ENCODE data around the gene KCTD21.

KCTD21 gene

DNA sequence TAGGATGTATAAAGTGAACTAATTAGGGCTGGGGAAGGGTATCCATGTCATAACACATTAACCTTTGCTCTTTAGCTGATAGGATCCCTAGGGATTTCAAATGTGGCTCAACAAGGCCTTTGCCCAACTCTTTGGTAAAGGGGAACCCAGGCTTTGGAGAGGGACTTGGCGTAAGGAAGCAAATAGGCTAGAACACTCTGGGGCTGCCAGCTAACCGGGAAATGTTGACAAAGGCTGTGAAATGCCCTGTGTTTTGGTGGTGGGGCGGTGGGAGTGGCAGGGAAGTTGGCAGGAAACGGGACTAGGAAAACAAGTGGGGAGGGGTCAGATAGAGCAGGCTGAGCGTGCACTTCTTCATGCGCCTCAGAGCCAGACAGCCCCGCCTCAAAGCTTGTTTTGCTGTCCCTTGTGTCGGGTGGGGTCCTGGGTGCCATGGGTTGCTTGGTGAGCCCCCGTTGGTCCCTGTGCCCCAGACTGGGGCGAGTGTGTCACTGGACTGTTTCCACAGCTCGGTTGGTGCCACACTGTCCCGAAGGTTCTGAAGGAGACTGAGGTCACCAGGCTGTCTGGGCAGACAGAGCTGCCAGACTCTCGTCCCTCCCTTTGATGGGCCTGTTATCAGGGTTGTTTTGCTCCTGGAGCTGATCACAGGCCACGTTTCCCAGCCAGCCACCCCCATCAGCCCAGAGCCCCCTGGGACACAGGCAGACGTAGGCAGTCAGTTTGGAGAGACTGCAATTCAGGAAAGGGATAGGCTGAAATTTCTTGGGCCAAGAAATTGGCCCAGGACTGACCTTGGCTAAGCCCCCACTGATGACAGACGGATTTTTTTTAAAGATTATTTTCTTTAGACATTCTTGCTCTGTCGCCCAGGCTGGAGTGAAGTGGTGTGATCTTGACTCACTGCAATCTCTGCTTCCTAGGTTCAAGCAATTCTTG, 19.6 kb downstream of the KCTD21 start:
- Histone ChIP-seq H3K9me3 (ENCODE audit: insufficient read depth, low read depth, low read length) (no peaks in the 10 kb centered on the region), H3K4me3 (ENCODE audit: low read length) (no peak overlapping the region), H3K4me1 (ENCODE audit: insufficient read depth, low read length) (no peaks in the 10 kb centered on the region), H3K9ac (ENCODE audit: low read depth, low read length) (no peak overlapping the region), H3K36me3 (ENCODE audit: insufficient read depth, low read length) (no peaks in the 10 kb centered on the region), H3K27me3 (ENCODE audit: insufficient read depth, low read length) (no peaks in the 10 kb centered on the region), H3K27ac (ENCODE audit: low read depth, low read length) (no peak overlapping the region)
- 83% methylated on average over 17 of the region's 17 CpGs for WGBS

DNA sequence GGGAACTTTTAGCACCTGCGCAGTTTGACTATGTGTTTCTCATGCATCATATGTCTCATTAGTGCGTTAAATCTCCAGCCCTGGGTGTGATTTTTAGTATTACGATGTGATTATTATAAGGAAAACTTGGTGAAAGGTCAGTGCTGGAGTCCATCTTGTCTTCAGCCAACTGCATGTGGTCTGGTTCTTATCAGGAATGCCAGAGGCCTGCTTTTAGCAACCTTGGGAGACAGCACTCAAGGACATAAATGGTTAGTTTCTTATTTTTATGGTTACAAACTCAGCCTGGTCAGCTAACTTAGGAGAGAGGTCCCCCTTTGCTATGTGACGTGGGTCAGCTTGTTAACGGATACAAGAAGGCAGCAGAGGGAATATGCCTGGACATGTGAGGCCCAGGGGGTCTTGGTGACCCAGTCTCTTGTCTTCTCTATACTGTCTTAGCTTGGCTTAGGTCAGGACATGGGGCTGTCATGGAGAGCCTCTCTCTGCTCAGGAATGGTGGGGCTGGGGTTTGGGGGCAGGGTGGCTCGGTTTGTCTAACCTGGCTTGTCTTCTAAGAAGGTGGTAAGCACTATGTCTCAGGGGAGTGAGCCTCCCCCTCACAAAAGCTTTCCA, 21.5 kb downstream of the KCTD21 start:
- Histone ChIP-seq H3K27ac (ENCODE audit: low read depth, low read length) (no peak overlapping the region), H3K9me3 (ENCODE audit: insufficient read depth, low read depth, low read length) (no peaks in the 10 kb centered on the region), H3K4me3 (ENCODE audit: low read length) (no peak overlapping the region), H3K27me3 (ENCODE audit: insufficient read depth, low read length) (no peaks in the 10 kb centered on the region), H3K4me1 (ENCODE audit: insufficient read depth, low read length) (no peaks in the 10 kb centered on the region), H3K36me3 (ENCODE audit: insufficient read depth, low read length) (no peaks in the 10 kb centered on the region), H3K9ac (ENCODE audit: low read depth, low read length) (no peak overlapping the region)
- 88% methylated on average over 6 of the region's 6 CpGs for WGBS

- no peaks in the 10 kb centered on the region for H3K36me3 ChIP-seq (ENCODE audit: insufficient read depth, low read length)
- H3K9me3 ChIP-seq (ENCODE audit: insufficient read depth, low read depth, low read length): no peaks in the 10 kb centered on the region
- H3K4me3 ChIP-seq (ENCODE audit: low read length): no peak overlapping the region
- no peak overlapping the region for H3K9ac ChIP-seq (ENCODE audit: low read depth, low read length)
- H3K27me3 ChIP-seq (ENCODE audit: insufficient read depth, low read length): no peaks in the 10 kb centered on the region
- 92% methylated on average over 1 of the region's 2 CpGs for WGBS
- H3K4me1 ChIP-seq (ENCODE audit: insufficient read depth, low read length): no peaks in the 10 kb centered on the region
- no peak overlapping the region for H3K27ac ChIP-seq (ENCODE audit: low read depth, low read length)
These were observed 24.0 kb downstream of the KCTD21 start for GRCh38 chr11:78164471-78164870.

DNA sequence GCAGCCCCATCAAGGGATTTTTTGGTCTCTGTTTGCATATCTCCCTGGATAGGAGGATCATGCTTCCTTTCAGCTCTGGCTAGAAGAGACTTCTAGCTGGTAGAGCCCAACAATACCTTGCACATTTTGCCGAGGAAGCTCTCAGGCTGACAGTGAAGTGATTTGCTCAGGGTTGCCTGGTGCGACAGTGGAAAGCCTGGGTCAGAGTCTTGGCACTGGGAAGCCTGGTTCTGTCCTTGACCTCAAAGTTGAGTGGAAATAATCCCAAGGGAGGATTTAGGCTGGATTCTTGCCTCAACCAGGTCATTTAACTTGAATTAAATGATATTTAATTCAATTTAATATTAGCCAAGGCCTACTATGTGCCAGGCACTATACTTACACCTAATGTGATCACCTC, 24.6 kb downstream of the KCTD21 start:
- no peaks in the 10 kb centered on the region for H3K36me3 ChIP-seq (ENCODE audit: insufficient read depth, low read length)
- no peak overlapping the region for H3K27ac ChIP-seq (ENCODE audit: low read depth, low read length)
- WGBS: 92% methylated on average over 2 of the region's 2 CpGs
- H3K9ac ChIP-seq (ENCODE audit: low read depth, low read length): no peak overlapping the region
- H3K4me3 ChIP-seq (ENCODE audit: low read length): no peak overlapping the region
- no peaks in the 10 kb centered on the region for H3K4me1 ChIP-seq (ENCODE audit: insufficient read depth, low read length)
- H3K27me3 ChIP-seq (ENCODE audit: insufficient read depth, low read length): no peaks in the 10 kb centered on the region
- H3K9me3 ChIP-seq (ENCODE audit: insufficient read depth, low read depth, low read length): no peaks in the 10 kb centered on the region

GRCh38 chr11:78161962-78162371, 26.5 kb downstream of the KCTD21 start:
- no peak overlapping the region for H3K27ac ChIP-seq (ENCODE audit: low read depth, low read length)
- no peaks in the 10 kb centered on the region for H3K27me3 ChIP-seq (ENCODE audit: insufficient read depth, low read length)
- 92% methylated on average over 4 of the region's 5 CpGs for WGBS
- no peaks in the 10 kb centered on the region for H3K4me1 ChIP-seq (ENCODE audit: insufficient read depth, low read length)
- H3K36me3 ChIP-seq (ENCODE audit: insufficient read depth, low read length): no peaks in the 10 kb centered on the region
- no peak overlapping the region for H3K4me3 ChIP-seq (ENCODE audit: low read length)
- no peaks in the 10 kb centered on the region for H3K9me3 ChIP-seq (ENCODE audit: insufficient read depth, low read depth, low read length)
- no peak overlapping the region for H3K9ac ChIP-seq (ENCODE audit: low read depth, low read length)

- Histone ChIP-seq H3K9me3 (ENCODE audit: insufficient read depth, low read depth, low read length) (no peaks in the 10 kb centered on the region), H3K27me3 (ENCODE audit: insufficient read depth, low read length) (no peaks in the 10 kb centered on the region), H3K4me3 (ENCODE audit: low read length) (no peak overlapping the region), H3K4me1 (ENCODE audit: insufficient read depth, low read length) (no peaks in the 10 kb centered on the region; the same call in 1 of the 2 replicates), H3K36me3 (ENCODE audit: insufficient read depth, low read length) (no peaks in the 10 kb centered on the region), H3K9ac (ENCODE audit: low read depth, low read length) (no peak overlapping the region), H3K27ac (ENCODE audit: low read depth, low read length) (no peak overlapping the region)
- WGBS: 97% methylated on average over 2 of the region's 2 CpGs
These were observed 27.1 kb downstream of the KCTD21 start for GRCh38 chr11:78161346-78161745.

GRCh38 chr11:78160557-78160956, 27.9 kb downstream of the KCTD21 start:
- Histone ChIP-seq H3K27me3 (ENCODE audit: insufficient read depth, low read length) (no peaks in the 10 kb centered on the region), H3K36me3 (ENCODE audit: insufficient read depth, low read length) (no peaks in the 10 kb centered on the region), H3K4me1 (ENCODE audit: insufficient read depth, low read length) (no peaks in the 10 kb centered on the region; the same call in 1 of the 2 replicates), H3K4me3 (ENCODE audit: low read length) (no peak overlapping the region), H3K27ac (ENCODE audit: low read depth, low read length) (no peak overlapping the region), H3K9ac (ENCODE audit: low read depth, low read length) (no peak overlapping the region), H3K9me3 (ENCODE audit: insufficient read depth, low read depth, low read length) (no peaks in the 10 kb centered on the region)
- WGBS: 87% methylated on average over 1 of the region's 1 CpG

- Histone ChIP-seq H3K36me3 (ENCODE audit: insufficient read depth, low read length) (no peaks in the 10 kb centered on the region), H3K4me3 (ENCODE audit: low read length) (no peak overlapping the region), H3K4me1 (ENCODE audit: insufficient read depth, low read length) (no peaks in the 10 kb centered on the region; the same call in 1 of the 2 replicates), H3K9me3 (ENCODE audit: insufficient read depth, low read depth, low read length) (no peaks in the 10 kb centered on the region), H3K9ac (ENCODE audit: low read depth, low read length) (no peak overlapping the region), H3K27ac (ENCODE audit: low read depth, low read length) (no peak overlapping the region), H3K27me3 (ENCODE audit: insufficient read depth, low read length) (no peaks in the 10 kb centered on the region)
- WGBS: 82% methylated on average over 4 of the region's 6 CpGs
These were observed 29.3 kb downstream of the KCTD21 start for GRCh38 chr11:78158987-78159652.

DNA sequence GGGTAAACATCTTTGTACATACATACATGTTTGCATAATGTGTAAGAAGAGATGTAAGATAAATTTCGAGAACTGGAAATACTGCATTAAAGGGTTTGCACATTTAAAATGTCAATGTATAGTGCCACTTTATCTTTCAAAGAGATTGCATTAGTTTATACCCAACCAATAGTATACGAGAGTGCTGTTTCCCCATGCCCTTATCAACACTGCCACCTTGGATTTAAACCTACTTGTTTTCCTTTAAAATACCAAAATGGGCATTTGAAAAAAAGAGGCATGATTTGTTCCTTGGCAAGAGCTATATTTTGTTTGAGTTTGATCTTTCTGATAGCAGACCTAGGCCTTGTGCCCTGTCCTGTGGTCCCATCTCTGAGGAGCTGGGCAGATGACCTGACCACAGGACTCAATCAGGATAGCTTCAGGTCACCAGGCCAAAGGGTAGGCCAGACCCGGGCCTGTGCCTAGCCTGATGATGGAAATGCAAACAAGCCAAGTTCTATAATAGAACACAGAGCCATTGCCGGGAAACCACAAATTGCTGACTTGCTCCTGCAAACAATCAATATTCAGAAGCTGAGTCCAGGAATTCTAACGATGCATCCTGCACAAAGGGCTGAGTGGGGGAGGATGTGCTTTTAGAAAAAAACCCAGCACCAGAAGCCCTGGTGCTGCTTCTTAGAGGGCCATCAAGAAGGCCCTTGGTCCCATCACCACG, 32.1 kb downstream of the KCTD21 start:
- Histone ChIP-seq H3K27ac (ENCODE audit: low read depth, low read length) (no peak overlapping the region), H3K9me3 (ENCODE audit: insufficient read depth, low read depth, low read length) (no peaks in the 10 kb centered on the region), H3K36me3 (ENCODE audit: insufficient read depth, low read length) (peaks cover 4% of the 10 kb centered on the region; the same call in 1 of the 2 replicates), H3K27me3 (ENCODE audit: insufficient read depth, low read length) (no peaks in the 10 kb centered on the region), H3K9ac (ENCODE audit: low read depth, low read length) (no peak overlapping the region), H3K4me1 (ENCODE audit: insufficient read depth, low read length) (no peaks in the 10 kb centered on the region; the same call in 1 of the 2 replicates), H3K4me3 (ENCODE audit: low read length) (no peak overlapping the region)
- 92% methylated on average over 5 of the region's 6 CpGs for WGBS

DNA sequence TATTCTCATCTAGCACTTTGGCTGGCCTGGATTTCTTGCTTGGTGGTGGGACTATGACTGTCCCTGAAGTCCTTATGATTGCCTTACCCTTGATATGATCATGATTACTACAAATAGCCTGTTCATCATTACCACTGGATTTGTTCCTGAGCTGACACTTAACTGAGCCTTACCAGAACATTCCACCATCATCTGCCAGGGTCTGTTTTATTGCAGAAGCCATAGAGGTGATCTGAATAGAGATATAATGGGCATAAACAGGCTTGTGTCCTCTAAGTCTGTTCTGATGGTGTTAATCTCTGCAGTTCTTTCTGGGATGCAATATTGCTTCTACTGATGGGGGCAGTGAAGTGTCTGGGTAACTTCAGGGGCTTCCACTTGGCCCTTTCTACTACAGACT, 36.6 kb downstream of the KCTD21 start:
- H3K9ac ChIP-seq (ENCODE audit: low read depth, low read length): no peak overlapping the region
- H3K4me3 ChIP-seq (ENCODE audit: low read length): no peak overlapping the region
- H3K4me1 ChIP-seq (ENCODE audit: insufficient read depth, low read length): no peaks in the 10 kb centered on the region; the same call in 1 of the 2 replicates
- H3K9me3 ChIP-seq (ENCODE audit: insufficient read depth, low read depth, low read length): no peaks in the 10 kb centered on the region
- H3K27me3 ChIP-seq (ENCODE audit: insufficient read depth, low read length): no peaks in the 10 kb centered on the region
- H3K27ac ChIP-seq (ENCODE audit: low read depth, low read length): no peak overlapping the region
- peaks cover 4% of the 10 kb centered on the region; the same call in 1 of the 2 replicates for H3K36me3 ChIP-seq (ENCODE audit: insufficient read depth, low read length)
